SIG-M5 treated with dmso at 0.1 percent for 504 hours (cell line): ENCODE data around the gene ZWILCH.
"Not testable (repeated sequence)": the region's sequence is repeated elsewhere in the genome, so short reads cannot be mapped to it uniquely, and the experiment has no call there.

ENCODE experiments used
- DNase-seq: peaks from one replicate; lab custom pipeline; 2025; ENCODE audit not compliant: unreplicated experiment; lab: John Stamatoyannopoulos, UW

ZWILCH gene

DNA sequence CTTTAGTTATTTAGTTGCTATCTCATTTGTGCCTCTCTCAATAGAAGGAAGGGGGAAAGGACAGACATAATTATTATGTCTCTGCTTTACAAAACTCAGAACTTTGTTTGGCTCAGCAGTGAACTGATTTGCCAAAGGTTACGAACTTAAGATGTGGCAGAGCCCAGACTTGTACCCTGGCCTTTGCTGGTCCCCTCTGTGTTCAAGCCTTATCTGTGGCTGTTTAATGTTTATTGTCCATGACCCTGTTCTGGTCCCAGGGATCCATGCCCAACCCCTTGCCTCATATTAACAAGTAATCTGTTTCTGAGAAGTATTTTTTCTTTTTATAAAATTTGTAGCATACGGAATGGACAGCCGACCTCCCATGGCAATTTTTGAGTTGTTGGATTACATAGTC lies 18.2 kb upstream of the ZWILCH start:
- DNase-seq, result no peak

- DNase-seq, result no peak
These were observed 16.6 kb upstream of the ZWILCH start for GRCh38 chr15:66488525-66488924.

GRCh38 chr15:66489179-66489791 lies 15.8 kb upstream of the ZWILCH start:
- DNase-seq, result no peak

GRCh38 chr15:66491846-66492245 lies 13.3 kb upstream of the ZWILCH start:
- no peak for DNase-seq

- no peak for DNase-seq
These were observed 10.9 kb upstream of the ZWILCH start for GRCh38 chr15:66494262-66494661.

- peak; percentile 45 for DNase-seq
These were observed 8.1 kb upstream of the ZWILCH start for GRCh38 chr15:66496951-66497501.

GRCh38 chr15:66497502-66498455 lies 7.3 kb upstream of the ZWILCH start, which contains the start of gene SNAPC5:
Gene SNAPC5 (minus strand): TSS chr15:66497762. CDS start chr15:66497731, 31 bp downstream.
- DNase-seq, result peak; percentile 89

- peak; percentile 28 for DNase-seq
These were observed 6.4 kb upstream of the ZWILCH start for GRCh38 chr15:66498501-66499386.

DNA sequence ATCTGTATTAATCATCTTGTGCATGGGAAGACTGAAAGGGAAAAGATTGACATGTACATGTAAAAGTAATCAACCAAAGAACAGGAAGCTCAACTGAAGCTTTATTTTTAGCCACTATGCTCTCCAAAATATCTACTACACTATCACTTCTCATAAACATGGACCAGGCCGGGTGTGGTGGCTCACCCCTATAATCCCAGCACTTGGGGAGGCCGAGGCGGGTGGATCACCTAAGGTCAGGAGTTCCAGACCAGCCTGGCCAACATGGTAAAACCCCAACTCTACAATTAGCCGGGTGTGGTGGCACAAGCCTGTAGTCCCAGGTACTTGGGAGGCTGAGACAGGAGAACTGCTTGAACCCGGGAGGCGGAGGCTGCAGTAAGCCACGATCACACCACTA lies 4.8 kb upstream of the ZWILCH start:
- DNase-seq, result not testable (repeated sequence)

DNA sequence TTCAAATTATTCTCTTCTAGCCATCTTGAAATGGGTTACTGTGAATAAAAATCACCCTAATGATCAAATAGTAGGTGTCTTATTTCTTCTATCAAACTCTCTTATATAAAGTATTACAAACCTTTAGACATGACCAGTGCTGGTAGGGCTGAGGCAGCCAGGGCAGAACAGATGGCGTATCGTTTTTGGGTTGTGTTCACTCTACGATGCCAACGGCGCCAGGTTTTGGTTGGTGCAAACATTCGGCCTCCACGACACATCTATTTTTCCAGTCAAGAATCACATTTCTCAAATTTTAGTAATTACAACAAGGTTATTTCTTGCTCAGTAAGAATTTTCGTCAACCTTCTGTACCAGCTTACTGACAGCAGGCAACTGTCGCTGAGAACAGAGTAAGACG lies 2.6 kb upstream of the ZWILCH start:
- DNase-seq, result no peak

DNA sequence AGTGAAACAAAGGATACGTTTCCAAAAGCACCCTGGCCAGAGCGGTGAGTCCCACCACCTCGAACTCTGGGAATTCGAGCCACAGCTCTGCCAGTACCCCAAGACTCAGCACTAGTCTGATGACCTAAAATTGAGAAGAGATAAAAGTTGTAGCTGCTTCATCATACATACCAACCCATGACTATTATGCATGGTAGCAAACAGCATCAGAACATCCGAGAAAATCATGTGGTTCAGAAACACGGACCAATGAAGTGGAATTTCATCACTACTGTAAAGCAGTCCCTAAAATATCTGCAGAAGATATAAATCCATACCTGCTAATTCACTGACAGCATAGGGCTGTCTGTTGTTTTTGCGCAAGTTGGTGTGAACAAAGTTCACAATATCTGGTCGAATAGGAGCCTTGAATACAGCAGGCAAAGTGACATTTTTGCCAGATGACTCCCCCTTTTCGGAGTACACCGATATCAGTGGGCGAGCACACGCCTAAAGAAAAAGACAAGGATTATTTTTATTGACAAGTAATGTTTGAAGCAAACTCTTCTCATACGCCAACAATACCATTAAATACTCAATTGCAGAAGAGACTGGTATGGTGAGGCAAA lies 2.0 kb upstream of the ZWILCH start:
- DNase-seq, result not testable (repeated sequence)

GRCh38 chr15:66503780-66504562 lies 1.2 kb upstream of the ZWILCH start:
- no peak for DNase-seq

DNA sequence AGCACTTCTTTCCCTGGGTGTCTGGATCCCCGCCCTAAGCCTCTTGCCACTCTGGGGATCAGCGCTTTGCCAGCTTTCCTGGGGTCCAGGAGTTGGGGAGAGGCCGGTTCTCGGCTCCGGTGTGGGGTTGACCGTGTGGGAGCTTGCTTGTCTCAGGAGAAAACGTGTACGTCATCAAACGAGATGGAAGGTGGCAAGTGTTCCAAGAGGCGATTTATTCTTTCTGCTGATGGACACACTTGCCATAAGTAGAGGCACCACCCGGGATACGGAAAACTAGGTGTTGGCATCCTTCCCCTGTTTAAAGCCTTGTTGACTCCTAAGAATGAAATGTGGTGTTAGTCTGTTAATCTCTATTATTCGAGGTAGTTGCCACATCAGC lies 295 bp downstream of the ZWILCH start:
- DNase-seq, result no peak

- no peak for DNase-seq
These were observed 692 bp downstream of the ZWILCH start for GRCh38 chr15:66505818-66506217.

DNA sequence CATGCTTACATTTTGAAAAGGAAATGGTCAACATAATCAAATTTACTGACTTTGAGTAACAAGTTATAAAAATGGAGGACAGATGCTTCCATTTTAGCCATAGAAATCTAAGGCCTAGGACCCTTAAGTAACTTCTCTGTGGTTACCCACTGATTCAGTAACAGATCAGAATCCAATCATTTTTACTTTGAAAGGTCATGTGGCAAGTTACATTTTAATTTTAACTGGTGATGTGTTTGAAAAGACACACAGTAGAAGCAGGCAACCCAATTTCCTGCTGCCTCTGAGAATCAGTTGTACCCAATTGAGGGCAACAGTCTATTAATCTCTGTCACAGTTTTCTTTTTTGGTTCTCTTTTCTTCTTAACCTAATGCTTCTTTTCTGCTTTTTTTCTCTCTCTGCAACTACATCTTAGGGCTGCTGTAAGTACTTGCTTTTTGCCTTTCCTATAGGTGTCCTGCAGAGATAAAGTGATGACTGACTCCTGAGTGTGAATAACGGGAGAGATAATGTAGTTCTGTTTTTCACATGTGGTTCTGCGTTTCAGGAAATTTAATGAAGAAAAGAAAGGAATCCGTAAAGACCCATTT lies 3.3 kb downstream of the ZWILCH start:
- DNase-seq, result no peak

DNA sequence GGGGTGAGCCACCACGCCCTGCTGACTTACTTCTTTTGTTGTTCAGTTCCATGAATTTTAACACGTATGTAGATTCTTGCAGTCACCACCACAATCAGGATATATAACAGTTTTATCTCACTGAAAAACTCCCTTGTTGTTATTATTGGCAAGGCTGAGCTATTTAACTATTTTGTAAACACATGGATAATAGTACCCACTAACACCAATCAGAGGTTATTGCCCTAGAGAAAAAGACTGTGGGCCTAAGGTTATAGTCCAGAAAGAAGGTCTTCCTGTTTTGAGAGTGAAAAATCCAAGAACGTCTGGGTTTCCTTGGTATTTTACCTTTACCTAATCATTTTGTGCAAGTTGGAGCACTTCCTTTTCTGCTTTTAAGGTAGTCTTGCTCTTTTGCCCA lies 9.5 kb downstream of the ZWILCH start:
- no peak for DNase-seq

DNA sequence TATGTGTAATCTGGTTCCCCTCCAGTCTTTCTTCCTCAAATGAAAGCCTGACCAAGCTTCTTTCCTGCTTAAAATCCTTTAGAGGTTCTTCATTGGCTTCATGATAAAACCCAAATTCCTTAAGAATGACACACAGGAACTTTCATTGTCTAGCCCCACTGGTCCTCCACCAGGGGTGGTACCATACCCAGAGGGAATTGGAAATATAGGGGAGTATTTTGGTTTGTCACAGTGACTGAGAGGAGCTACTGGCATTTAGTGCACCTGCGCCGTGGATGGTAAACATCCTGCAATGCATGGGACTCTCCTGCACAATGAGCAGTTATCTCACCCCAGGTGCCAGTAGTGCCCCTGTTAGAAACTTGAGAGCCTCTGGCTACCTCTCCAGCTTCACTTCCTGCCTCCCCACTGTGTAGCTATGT lies 10.8 kb downstream of the ZWILCH start:
- DNase-seq, result no peak

DNA sequence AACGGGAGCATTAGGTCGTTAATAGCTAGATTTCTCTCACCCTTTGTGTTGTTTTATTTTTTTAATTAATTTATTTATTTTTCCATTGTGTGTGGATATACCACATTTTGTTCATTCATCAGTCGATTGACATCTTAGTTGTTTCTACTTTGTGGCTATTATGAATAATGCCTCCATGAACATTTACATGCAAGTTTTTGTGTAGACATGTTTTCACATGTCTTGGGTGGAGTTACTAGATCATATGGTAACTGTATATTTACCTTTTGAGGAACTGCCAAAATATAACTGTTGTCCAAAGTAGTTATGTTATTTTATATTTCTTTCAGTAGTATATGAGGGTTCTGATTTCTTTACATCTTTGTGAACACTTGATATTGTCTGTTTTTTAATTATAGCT lies 18.8 kb downstream of the ZWILCH start:
- DNase-seq, result no peak

DNA sequence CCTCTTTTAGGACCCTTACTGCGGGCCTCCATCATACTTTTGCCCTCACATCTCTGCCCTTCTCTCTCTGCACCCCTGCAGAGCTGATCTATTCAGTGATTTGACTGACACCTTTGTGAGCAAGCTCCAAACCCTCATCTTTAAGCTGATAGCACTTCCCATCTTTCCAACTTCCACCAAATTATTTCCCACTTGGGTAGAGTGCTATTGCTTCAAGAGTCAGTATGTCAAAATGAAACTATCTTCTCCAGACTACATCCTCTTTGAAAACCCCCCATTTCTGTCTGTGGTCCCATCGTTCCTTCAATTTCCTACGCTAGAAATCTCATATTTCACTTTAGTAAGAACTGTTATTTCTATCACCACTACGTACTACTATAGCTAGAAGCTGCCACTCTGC lies 19.7 kb downstream of the ZWILCH start:
- no peak for DNase-seq
